ENCODE data around the gene SAMD4A.

SAMD4A gene

DNA sequence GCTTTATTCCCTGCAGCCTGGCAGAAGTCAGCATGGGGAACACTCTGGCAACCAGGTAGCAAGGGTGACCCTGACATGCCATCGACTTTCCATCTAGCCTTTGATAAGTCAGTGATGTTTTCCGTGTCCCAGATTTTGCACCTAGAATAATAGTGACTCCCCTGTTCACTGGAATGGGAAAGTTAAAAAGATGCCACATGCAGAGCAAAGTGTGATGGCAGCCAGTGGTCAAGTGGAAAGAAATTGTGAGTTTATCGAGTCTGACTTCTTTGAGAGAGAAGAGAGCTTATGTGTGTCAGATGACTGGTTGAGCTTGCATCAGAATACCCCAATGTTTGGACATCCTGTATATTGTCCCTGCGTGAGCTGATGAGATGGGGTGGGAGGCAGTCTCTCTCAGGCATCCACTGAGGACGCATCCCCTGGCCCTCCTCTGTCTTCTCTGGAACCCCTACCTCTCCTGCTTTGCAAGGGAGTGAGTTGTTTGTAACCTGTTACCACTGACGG is 187.2 kb downstream of the SAMD4A start:
- no peak overlapping the region for H3K4me3 ChIP-seq (ENCODE audit: low read depth, low read length)
- TF ChIP-seq, protein P1, sequence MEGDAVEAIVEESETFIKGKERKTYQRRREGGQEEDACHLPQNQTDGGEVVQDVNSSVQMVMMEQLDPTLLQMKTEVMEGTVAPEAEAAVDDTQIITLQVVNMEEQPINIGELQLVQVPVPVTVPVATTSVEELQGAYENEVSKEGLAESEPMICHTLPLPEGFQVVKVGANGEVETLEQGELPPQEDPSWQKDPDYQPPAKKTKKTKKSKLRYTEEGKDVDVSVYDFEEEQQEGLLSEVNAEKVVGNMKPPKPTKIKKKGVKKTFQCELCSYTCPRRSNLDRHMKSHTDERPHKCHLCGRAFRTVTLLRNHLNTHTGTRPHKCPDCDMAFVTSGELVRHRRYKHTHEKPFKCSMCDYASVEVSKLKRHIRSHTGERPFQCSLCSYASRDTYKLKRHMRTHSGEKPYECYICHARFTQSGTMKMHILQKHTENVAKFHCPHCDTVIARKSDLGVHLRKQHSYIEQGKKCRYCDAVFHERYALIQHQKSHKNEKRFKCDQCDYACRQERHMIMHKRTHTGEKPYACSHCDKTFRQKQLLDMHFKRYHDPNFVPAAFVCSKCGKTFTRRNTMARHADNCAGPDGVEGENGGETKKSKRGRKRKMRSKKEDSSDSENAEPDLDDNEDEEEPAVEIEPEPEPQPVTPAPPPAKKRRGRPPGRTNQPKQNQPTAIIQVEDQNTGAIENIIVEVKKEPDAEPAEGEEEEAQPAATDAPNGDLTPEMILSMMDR (IDR thresholded peaks at IDR 0.05; ENCODE audit: low read depth, low read length, missing control alignments) = no peak
- no peak for DNase-seq (ENCODE audit: low read depth)

DNA sequence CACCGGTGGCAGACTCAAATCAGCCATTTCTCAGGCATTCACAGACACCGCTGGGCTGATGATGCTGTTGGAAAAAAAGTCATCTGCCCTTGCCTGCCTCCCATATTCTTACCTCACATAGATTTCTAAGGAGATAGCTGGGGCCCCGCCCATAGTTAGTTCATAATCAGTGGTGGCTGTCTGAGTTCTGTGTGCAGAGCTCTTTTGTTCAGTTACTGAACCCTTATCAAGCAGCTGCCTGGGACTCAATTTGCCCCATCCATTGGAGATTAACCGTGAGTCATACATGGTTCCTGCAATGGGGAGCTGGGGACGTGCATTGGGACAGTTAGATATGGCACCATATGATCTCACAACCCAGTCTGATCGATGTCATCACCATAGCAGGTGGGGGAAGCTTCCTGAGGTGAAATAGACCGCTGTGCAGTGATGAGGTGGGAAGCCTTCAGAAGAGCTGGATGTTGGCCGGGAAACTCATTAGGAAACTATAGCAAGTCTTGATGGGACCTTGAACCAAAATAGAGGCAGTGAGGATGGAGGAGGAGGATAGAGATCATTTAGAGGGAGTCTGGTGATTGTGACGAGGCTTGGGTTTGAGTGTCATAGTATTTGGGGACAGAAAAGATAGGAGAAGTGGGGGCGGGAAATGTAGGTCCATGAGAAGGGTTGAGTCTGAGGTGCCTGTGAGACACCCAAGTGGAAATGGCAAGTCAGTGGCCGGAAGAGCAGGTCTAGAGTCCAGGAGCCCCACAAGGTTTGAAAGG is 187.9 kb downstream of the SAMD4A start:
- DNase-seq (ENCODE audit: low read depth) = no peak
- H3K4me3 ChIP-seq (ENCODE audit: low read depth, low read length) = no peak overlapping the region
- TF ChIP-seq, protein P1 (IDR thresholded peaks at IDR 0.05; ENCODE audit: low read depth, low read length, missing control alignments) = no peak

DNA sequence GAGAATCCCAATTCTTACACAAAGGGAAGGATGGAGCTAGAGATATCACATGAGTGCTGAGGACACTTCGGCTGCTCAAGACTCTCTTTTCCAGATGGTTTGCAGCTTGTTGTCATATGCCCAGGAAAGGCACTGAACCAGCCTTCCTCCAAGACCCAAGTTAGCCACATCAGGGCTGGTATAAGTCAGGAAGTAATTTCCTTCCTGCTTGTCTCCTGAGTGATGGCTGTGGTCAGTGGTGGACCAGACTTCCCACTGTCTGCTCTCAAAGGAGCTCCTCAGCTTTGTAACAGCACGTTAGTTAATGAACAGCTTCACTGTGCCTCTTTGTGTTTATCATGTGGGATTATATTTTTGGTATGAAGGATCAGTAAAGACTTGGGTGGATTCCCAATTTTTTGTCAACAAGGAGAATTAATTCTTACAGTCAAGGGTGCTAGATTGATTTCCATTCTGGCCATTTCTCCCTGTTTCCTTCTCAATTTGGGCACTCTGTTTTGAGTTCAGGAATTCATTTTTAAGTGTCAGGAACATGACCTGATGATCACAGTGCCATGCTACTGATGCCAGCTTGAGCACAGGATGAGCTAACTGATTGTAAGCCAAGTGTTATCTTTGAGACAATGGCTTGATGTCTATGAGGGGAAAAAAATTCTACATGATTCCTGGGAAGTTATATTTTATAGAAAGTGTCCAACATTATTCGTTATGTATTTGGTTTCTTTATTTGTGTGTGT is 189.9 kb downstream of the SAMD4A start:
- H3K4me3 ChIP-seq (ENCODE audit: low read depth, low read length) = no peak overlapping the region
- DNase-seq (ENCODE audit: low read depth) = no peak
- TF ChIP-seq, protein P1 (IDR thresholded peaks at IDR 0.05; ENCODE audit: low read depth, low read length, missing control alignments) = no peak

DNA sequence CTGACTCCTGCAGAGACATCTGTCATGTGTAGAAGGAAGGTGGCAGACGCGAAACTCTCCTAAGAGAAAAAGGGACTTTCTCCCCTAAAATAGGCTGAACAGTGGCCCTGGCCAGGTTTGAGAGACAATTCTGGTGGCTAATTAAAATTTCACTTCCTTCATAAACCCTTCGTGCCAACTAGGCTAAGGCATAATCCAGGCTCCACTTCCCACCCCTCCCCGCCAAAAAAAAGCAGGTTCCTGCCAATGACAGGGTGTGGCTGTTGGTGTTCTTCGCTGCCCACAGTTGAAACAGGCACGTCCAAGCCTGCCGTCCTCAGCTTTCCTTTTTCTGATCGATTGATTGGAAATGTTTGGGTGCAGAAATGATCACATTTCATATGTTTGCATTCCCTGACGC is 191.1 kb downstream of the SAMD4A start:
- TF ChIP-seq, protein P1 (IDR thresholded peaks at IDR 0.05; ENCODE audit: low read depth, low read length, missing control alignments) = no peak
- H3K4me3 ChIP-seq (ENCODE audit: low read depth, low read length) = no peak overlapping the region
- no peak for DNase-seq (ENCODE audit: low read depth)

DNA sequence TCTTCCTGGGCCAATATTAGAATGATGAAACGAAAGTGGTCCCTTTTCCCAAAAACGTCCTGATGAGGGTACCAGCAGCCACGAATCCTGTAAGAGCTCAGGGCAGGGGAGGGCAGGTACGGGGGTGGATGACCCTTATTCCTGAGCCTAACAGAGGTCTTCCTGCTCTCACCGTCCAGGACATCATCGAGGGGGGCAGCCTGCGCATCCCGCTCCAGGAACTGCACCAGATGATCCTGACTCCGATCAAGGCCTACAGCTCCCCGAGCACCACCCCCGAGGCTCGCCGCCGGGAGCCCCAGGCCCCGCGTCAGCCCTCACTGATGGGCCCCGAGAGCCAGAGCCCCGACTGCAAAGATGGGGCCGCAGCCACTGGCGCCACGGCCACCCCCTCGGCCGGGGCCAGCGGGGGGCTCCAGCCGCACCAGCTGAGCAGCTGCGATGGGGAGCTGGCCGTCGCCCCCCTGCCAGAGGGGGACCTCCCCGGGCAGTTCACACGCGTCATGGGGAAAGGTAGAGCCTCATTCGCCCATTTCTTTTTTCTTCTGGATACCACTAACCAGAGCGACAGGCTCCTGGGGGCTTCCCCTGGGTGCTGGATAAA is 193.2 kb downstream of the SAMD4A start:
- no peak overlapping the region for H3K4me3 ChIP-seq (ENCODE audit: low read depth, low read length)
- TF ChIP-seq, protein P1 (IDR thresholded peaks at IDR 0.05; ENCODE audit: low read depth, low read length, missing control alignments) = no peak
- DNase-seq (ENCODE audit: low read depth) = no peak

DNA sequence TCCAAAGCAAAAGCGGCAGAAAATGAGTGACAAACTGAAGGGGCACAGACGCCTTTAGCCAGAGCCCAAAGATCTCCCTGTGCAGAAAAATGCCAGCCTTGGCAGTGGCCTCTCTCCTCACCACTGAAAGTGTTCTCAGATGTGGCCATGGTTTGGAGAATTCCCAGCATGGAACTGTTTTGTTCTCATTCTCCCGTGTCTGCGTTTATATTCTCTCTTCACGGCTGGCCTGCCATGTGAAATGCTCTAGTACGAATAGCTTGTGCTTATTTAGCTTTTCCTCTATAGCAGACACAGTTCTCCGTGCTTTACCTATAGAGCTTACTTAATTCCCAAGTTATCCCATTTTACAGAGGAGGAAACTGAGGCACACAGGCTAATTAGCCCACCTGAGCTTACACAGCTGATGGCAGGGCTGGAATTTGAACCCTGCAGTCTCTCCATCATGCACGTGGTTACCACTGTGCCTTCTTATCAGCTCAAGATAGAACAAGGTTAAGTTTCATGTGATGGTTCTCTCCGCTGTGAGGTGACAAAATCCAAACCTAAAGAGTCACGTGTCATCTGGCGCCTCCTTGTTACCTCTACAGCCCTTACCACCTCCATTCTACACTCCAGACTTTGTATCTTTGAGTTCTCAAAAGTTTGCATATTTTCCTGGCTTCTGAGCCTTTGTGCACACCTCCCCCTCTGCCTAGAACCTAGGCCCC is 194.1 kb downstream of the SAMD4A start:
- DNase-seq (ENCODE audit: low read depth) = no peak
- no peak overlapping the region for H3K4me3 ChIP-seq (ENCODE audit: low read depth, low read length)
- TF ChIP-seq, protein P1 (IDR thresholded peaks at IDR 0.05; ENCODE audit: low read depth, low read length, missing control alignments) = no peak
